GM10847 (cell line): ENCODE data around the gene CACNB1.

Source experiments
- POLR2A ChIP-seq: IDR thresholded peaks from 2 replicates; pipeline ENCODE4 v1.6.1; 2011; ENCODE audit not compliant: insufficient read length; ENCODE audit errors: extremely low read depth

CACNB1 gene

DNA sequence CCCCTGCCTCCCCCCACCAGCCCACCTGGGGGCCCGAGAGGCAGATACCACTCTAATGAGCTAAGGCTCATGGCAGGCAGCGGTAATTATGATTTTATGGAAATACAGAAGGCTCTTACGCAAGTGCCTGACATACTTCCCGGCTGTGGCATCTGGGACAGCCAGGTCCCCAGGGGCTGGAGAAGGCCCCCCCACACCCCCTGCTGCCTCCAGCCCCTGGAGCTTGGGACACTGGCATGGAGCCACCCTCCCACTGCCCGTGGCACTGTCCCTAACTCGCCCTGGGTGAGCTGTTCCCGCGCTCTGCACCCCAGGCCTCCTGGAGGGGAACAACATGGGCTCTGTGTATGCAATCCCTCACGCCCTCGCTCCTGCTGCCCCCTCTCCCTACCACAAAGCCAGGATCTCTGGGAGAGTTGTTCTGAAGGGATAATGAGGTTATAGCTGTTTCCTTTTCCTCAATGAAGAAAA, 33.7 kb upstream of the CACNB1 start:
- no peak for TF ChIP-seq POLR2A

GRCh38 chr17:39230361-39230760, 32.9 kb upstream of the CACNB1 start:
- no peak for TF ChIP-seq POLR2A

DNA sequence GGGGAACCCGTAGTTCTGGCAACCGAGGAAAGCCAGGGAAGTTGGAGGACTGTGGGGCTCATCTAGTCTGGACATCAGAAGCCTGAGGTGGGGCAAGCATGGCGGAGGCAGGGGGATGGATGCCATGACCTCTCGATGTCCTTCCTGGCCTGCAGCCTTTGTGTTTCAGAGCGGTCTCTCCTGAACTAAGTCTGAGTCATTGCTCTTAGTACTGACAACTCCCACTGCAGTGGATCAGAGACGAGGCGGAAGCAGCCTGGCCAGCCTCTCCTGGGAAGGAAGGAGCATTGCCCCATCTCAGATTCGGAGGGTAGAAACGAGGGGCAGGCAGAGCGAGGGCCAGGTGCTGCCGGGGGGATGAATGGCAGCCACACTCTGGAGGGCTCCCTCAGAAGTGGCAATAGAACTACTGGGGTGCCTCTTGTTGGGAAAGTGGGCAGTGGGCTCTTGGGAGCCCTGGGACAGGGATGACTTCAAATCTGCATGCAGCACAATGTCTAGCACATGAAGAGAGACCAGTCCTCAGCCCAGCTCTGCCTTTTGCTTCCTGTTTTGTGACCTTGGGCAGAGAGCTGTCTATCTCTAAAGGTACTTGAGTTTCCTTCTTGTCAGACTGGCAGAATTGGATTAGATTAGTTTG, 31.9 kb upstream of the CACNB1 start:
- no peak for TF ChIP-seq POLR2A

DNA sequence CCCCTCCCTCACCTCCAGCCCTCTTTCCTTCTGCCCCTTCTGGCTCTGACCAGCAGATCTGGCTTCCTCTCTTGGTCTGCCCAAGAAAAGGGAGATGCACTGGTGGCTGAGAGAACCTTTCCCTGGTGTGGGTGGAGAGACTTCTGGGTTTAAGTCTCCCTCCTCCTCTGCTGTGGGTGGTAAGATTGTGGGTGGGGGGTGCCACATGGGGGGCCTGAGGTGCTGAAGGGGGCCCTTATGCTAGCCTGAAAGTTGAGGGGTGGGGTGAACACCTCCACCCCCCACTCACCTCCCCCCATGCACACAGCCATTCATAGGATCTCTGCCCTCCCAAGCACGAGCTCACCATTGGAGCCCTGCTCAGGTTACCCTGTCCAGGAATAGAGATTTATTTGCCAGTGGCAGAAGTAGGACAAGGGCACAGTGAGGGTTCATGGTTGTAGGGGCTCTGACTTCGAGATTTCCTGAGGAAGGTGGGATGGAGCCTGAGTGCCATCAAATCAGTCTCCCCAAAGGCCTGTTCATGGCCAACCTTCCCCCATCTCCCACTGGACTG, 30.0 kb upstream of the CACNB1 start:
- no peak for TF ChIP-seq POLR2A

GRCh38 chr17:39225959-39226683, 28.7 kb upstream of the CACNB1 start:
- no peak for TF ChIP-seq POLR2A

DNA sequence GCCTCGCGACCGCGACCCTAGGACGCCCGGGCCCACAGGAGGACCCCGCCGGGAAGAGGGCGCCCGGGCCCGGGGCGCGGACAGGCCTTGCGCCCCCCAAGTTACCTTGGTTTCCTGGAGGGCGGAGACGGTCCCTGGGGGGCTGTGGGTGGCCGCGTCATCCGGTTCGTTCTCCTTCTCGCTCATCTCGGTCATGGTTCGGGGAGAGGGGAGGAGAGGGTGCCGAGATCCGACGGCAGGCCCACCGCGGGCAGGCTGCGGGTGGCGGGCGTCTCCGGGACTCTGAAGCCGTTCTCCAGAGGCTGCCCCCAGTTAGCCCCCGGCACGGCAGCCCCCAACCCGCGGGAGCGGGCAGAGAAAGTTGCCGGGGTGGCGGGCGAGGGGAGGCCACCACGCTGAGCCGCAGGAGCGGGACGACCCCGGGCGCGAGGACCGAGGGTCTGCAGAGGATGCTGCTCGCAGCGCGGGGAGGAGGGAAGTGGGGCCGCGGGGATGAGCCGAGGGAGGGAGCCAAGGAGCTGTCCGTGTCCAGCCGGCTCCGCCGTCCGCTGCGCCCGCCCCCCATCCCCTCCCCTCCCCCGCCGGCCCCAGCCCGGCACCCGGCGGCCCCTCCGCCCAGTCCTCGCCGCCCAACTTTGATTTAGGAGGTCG, 28.0 kb upstream of the CACNB1 start, which contains the start of gene STAC2:
Gene STAC2 (minus strand): TSS at position 638 of the 651 bp plus-strand sequence. CDS start 443 bp downstream, at position 195.
- TF ChIP-seq POLR2A, result no peak

- TF ChIP-seq POLR2A, result no peak
These were observed 27.4 kb upstream of the CACNB1 start for GRCh38 chr17:39224778-39225307.

GRCh38 chr17:39223907-39224777, 26.7 kb upstream of the CACNB1 start:
- TF ChIP-seq POLR2A, result no peak

DNA sequence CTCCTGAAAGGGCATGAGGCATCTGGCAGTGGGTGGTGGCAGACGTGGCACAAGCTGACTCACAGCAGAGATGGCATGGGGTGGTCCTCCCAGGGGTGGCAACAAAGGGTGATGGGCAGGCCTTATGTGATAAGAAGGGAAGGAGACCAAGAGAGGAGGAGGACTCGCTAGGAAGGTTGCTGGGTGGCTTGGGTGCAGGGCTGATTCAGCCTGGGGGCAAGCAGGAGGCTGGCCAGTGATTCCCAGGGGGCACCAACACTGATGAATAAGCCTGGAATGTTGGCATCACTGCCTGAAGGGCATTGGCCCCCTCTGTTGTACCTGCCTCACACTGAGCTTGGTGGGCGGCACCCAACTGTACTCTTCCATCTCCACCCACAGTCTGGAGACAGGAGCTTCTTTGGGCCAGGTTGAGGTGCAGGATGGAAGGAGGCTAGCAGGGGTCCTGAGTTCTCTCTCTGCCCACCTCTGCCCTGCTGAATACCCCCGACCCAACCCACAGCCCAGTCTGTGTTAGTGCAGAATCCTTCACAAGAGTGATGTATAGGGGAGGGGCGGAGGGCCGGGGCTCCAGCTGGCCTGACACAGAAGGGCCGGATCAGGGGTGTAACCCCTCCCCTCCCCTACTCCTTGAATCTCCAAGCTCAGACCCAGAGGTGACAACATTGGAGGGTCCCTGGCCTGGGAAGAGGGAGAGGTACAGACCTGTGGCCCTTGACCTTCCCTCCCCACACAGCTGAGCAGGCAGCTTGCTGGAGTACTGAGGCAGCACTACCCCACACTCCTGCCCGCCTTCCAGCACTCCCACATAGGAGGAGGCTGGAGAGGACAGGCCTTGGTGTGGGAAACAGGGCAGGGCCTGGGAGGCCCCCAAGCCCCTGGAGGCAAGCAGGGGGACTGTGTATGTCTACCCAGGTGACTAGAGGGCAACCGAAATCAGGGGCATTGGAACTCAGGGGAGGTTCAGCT, 25.7 kb upstream of the CACNB1 start:
- TF ChIP-seq POLR2A, result no peak

DNA sequence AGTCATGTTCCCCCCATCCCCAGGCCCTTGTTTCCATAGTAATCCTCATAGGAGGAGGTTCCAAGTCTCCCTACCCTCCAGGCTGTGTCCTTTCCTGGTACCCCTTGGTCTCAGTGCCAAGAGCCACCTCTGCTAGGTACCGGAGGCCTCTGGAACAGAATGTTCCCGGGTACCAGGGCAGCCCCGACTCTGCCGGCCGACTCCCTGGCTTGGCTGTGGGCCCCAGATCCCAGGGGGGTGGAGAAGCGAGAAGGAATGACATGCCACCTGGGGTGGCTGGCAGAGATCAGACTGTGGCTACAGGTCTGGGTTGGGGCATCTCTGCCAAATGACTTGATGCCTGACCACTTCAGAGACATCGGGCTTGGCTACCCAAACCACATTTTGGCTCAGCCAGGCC, 24.7 kb upstream of the CACNB1 start:
- no peak for TF ChIP-seq POLR2A

- TF ChIP-seq POLR2A, result no peak
These were observed 24.1 kb upstream of the CACNB1 start for GRCh38 chr17:39221572-39221971.

- TF ChIP-seq POLR2A, result no peak
These were observed 22.2 kb upstream of the CACNB1 start for GRCh38 chr17:39219647-39220154.

DNA sequence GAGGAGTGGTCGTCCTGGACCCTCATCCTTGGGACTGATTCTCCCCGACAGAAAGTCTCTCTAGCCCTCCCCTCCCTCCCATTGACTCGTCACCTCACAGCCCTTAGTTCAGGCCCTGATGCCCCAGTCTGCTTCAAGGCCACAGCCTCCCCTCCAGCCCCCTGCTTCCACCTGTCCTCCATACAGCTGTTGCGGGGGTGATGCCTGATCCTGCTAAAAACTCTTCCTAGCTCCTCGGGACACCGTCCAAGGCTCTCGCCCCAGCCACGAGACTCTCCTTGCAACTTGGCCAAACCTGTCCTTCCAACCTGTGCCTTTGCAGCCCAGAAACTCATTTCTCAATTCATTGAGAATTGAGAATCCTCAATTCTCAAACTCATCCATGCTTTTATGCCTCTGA, 21.4 kb upstream of the CACNB1 start:
- no peak for TF ChIP-seq POLR2A
